PC-9 (cell line): ENCODE data around the gene NID2.

Source experiments
- EZH2 ChIP-seq: fragments of 200-600 bp; sonication (generic); IDR thresholded peaks from 2 replicates; pipeline ENCODE4 v1.8.0; 2017; ENCODE audit warnings: antibody characterized with exemption, low read depth
- TF ChIP-seq, protein P1 (sequence below): fragments of 200-600 bp; sonication (generic); conservative IDR thresholded peaks from 2 replicates; pipeline ENCODE4 v1.6.1; 2017; ENCODE audit warnings: mixed run types, antibody characterized with exemption, mild to moderate bottlenecking, moderate library complexity

DNA sequence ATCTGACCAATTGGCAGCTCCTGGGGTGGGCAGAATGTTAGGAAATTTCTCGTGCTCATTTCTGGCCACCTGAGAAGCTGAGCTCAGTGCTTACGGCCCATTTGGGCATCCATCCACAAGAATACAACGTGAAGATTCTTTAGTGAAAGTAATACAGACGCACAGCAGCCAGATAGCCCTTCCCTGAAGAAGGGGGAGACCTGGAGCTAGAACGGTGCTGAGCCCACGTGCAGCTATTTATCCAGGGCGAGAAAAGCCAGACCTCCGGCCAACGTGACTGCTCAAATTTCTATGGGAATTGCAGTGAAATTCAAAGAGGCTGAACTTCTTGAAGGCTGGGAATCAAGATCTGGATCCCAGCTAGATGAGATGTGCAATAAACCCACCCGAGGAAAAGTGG lies 20.7 kb downstream of the NID2 start:
- TF ChIP-seq, protein P1, sequence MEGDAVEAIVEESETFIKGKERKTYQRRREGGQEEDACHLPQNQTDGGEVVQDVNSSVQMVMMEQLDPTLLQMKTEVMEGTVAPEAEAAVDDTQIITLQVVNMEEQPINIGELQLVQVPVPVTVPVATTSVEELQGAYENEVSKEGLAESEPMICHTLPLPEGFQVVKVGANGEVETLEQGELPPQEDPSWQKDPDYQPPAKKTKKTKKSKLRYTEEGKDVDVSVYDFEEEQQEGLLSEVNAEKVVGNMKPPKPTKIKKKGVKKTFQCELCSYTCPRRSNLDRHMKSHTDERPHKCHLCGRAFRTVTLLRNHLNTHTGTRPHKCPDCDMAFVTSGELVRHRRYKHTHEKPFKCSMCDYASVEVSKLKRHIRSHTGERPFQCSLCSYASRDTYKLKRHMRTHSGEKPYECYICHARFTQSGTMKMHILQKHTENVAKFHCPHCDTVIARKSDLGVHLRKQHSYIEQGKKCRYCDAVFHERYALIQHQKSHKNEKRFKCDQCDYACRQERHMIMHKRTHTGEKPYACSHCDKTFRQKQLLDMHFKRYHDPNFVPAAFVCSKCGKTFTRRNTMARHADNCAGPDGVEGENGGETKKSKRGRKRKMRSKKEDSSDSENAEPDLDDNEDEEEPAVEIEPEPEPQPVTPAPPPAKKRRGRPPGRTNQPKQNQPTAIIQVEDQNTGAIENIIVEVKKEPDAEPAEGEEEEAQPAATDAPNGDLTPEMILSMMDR: no peak
- TF ChIP-seq EZH2: no peak
